ENCODE results near the gene PPP2R2B. TPM values are rescaled to one million over a fixed set of nuclear protein-coding genes. Genes with fewer than 3 reads are reported as not detected.
"Not testable (repeated sequence)": the region's sequence is repeated elsewhere in the genome, so short reads cannot be mapped to it uniquely, and the experiment has no call there.

Gene PPP2R2B
- total RNA-seq, 1 donor from 2014 or later, result 0.35 TPM

DNA sequence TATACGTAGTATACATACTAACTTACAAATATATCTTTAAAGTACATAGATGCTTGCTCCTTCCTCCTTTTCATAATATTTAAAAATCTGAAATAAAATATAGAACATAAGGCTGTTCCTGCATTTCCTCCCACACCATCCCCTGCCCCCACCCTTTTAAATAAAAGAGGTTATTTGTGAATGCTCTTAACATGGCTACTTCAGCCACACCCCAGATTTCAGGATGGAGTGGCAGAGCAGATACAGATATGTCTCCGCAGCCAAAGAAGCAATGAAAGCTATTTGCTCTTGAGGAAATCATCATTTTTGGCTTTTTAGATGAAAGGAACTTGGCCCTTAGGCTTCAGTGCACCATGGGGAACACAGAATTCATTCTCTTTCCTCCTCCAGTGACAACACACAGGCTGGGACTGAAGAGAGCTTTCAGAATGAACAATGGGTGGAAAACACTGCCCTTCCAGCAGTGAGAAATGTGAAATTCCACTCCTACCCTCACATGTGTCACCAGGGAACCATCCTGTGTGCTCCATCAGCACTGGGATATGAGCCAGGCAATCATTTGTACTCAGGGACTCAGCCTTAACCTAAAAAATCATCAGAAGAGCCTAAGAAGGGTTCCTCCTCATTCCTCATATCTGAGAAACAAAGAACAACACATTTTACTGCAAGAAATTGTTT is 134.3 kb downstream of the PPP2R2B start:
- Mint-ChIP-seq H3K9me3 (ENCODE audit: low read depth) (peaks cover 8% of the 10 kb centered on the region), H3K4me1 (ENCODE audit: low read depth) (peaks cover 3% of the 10 kb centered on the region), H3K27ac (ENCODE audit: unreplicated experiment) (no peak overlapping the region), H3K36me3 (ENCODE audit: low read depth) (no peaks in the 10 kb centered on the region), H3K27me3 (ENCODE audit: low read depth) (peaks cover 9% of the 10 kb centered on the region), H3K4me3 (ENCODE audit: unreplicated experiment) (no peak overlapping the region)
- TF ChIP-seq, protein P1, sequence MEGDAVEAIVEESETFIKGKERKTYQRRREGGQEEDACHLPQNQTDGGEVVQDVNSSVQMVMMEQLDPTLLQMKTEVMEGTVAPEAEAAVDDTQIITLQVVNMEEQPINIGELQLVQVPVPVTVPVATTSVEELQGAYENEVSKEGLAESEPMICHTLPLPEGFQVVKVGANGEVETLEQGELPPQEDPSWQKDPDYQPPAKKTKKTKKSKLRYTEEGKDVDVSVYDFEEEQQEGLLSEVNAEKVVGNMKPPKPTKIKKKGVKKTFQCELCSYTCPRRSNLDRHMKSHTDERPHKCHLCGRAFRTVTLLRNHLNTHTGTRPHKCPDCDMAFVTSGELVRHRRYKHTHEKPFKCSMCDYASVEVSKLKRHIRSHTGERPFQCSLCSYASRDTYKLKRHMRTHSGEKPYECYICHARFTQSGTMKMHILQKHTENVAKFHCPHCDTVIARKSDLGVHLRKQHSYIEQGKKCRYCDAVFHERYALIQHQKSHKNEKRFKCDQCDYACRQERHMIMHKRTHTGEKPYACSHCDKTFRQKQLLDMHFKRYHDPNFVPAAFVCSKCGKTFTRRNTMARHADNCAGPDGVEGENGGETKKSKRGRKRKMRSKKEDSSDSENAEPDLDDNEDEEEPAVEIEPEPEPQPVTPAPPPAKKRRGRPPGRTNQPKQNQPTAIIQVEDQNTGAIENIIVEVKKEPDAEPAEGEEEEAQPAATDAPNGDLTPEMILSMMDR (IDR thresholded peaks at IDR 0.05), result no peak
- DNase-seq (ENCODE audit: low spot score), result no peak

DNA sequence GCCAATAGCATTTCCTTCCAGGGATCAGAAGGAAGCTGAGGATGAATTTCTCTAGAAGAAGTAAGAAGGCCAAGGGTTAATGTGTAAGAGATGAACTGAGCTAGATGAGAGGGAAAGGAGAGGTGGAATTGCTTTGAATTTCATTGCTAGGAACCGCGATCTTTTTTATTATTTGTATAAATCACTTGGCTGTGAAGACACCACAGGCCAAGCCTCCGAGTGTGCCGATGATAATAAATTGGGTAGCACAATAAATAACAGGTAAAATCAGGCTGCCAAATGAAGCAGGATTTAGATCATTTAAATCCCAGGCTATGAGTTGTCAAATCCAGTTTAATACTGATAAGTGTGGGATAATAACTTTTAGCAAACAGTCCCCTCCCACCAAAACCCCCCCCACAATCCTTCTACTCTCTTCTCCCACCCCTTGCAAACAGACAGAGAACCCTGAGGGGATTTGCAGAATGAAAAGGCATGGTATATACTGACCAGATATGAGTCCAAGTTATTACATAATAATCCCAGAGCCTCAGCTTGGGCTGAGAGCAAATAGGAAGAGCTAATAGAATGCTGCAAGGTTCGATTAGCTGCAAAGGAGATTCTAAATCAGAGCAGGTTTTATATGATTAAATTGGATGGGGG is 143.5 kb downstream of the PPP2R2B start:
- Mint-ChIP-seq H3K9me3 (ENCODE audit: low read depth) (no peaks in the 10 kb centered on the region), H3K4me1 (ENCODE audit: low read depth) (peaks cover 14% of the 10 kb centered on the region), H3K4me3 (ENCODE audit: unreplicated experiment) (no peak overlapping the region), H3K27ac (ENCODE audit: unreplicated experiment) (no peak overlapping the region), H3K36me3 (ENCODE audit: low read depth) (no peaks in the 10 kb centered on the region), H3K27me3 (ENCODE audit: low read depth) (peaks cover 3% of the 10 kb centered on the region)
- DNase-seq (ENCODE audit: low spot score), result no peak
- TF ChIP-seq, protein P1 (IDR thresholded peaks at IDR 0.05), result no peak

GRCh38 chr5:146732962-146733361 is 145.6 kb downstream of the PPP2R2B start:
- no peak for DNase-seq (ENCODE audit: low spot score)
- TF ChIP-seq, protein P1 (IDR thresholded peaks at IDR 0.05), result no peak
- no peaks in the 10 kb centered on the region for H3K27me3 Mint-ChIP-seq (ENCODE audit: low read depth)
- no peak overlapping the region for H3K27ac Mint-ChIP-seq (ENCODE audit: unreplicated experiment)
- no peak overlapping the region for H3K4me3 Mint-ChIP-seq (ENCODE audit: unreplicated experiment)
- peaks cover 3% of the 10 kb centered on the region for H3K36me3 Mint-ChIP-seq (ENCODE audit: low read depth)
- peaks cover 12% of the 10 kb centered on the region for H3K9me3 Mint-ChIP-seq (ENCODE audit: low read depth)
- H3K4me1 Mint-ChIP-seq (ENCODE audit: low read depth), result peaks cover 14% of the 10 kb centered on the region

GRCh38 chr5:146731909-146732659 is 146.5 kb downstream of the PPP2R2B start:
- H3K27me3 Mint-ChIP-seq (ENCODE audit: low read depth), result no peaks in the 10 kb centered on the region
- TF ChIP-seq, protein P1 (IDR thresholded peaks at IDR 0.05), result no peak
- H3K4me3 Mint-ChIP-seq (ENCODE audit: unreplicated experiment), result no peak overlapping the region
- H3K27ac Mint-ChIP-seq (ENCODE audit: unreplicated experiment), result no peak overlapping the region
- H3K36me3 Mint-ChIP-seq (ENCODE audit: low read depth), result peaks cover 3% of the 10 kb centered on the region
- H3K4me1 Mint-ChIP-seq (ENCODE audit: low read depth), result peaks cover 14% of the 10 kb centered on the region
- DNase-seq (ENCODE audit: low spot score), result no peak
- peaks cover 12% of the 10 kb centered on the region for H3K9me3 Mint-ChIP-seq (ENCODE audit: low read depth)

- not testable (repeated sequence) for H3K27me3 Mint-ChIP-seq (ENCODE audit: low read depth); H3K4me3 Mint-ChIP-seq (ENCODE audit: unreplicated experiment); H3K36me3 Mint-ChIP-seq (ENCODE audit: low read depth); DNase-seq (ENCODE audit: low spot score); H3K27ac Mint-ChIP-seq (ENCODE audit: unreplicated experiment)
- Mint-ChIP-seq H3K9me3 (ENCODE audit: low read depth) (peaks cover 12% of the 10 kb centered on the region), H3K4me1 (ENCODE audit: low read depth) (peaks cover 14% of the 10 kb centered on the region)
Measured at GRCh38 chr5:146728746-146729145, 149.8 kb downstream of the PPP2R2B start.
